ENCODE measurements around the gene ATG14.
A peak's percentile ranks its signal among the peaks of the same experiment; 100 is the strongest.
"Not testable (repeated sequence)": the region's sequence is repeated elsewhere in the genome, so short reads cannot be mapped to it uniquely, and the experiment has no call there.

Gene ATG14

DNA sequence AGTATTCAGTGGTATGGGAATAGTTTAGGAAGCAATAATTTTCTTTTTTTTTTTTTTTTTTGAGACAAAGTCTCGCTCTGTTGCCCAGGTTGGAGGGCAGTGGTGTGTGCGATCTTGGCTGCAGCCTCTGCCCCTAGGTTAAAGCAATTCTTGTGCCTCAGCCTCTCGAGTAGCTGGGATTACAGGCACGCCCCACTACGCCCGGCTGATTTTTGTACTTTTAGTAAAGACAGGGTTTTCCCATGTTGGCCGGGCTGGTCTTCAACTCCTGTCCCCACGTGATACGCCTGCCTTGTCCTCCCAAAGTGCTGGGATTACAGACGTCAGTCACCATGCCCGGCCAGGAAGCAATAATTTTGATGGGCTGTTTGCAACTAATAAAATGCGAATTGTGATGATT is 62.1 kb downstream of the ATG14 start:
- DNase-seq, result no peak

DNA sequence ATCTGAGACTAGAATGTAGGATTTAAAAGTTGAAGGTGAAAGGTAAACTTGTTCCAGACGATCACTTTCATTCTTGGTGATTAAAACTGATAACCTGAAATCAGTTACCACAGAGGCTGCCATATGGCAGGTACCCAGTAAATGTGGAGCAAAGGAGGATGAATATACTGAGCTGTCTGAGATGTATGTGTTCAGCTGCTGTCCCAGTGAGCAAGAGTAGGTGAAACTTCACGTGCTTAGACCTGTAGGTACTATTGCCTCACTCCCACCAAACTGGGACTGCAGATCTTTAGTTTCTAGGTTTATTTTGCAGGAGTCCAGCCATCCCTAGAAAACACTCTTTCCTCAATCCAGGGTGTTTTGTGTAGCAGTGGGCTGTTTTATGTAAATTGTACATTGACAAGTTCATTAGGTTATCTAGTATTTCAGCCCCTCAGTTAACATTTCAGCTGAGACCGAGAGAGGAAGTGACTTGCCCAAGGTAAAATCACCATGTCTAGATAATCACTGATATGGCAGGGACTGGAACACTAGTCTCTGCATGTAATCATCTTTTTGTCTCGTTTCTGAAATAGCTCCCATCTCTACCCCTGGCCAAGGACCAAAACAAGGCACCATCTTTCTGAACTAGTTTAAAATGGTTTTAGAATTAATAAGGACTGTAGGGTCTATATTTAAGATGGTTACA is 62.7 kb downstream of the ATG14 start:
- no peak for DNase-seq

DNA sequence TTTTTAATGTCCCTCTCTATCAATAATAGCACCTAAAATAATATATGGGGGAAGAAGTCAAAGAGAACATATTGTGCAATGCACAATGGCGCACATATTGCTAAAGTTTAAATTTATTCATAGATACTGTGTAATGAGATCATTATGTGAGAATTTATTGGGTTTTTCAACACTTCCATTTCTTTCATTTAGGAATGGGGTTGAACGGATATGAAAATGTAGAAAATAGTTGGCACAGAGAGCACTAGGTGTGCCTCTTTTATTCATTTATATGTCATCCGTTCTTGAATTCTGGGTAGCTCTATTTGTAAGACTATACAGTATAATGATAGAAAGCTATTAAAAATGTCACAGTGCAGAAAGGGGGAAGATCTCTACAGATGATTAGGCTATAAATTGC is 63.9 kb downstream of the ATG14 start:
- DNase-seq, result no peak

GRCh38 chr14:55347040-55347439 is 64.6 kb downstream of the ATG14 start:
- DNase-seq, result no peak

DNA sequence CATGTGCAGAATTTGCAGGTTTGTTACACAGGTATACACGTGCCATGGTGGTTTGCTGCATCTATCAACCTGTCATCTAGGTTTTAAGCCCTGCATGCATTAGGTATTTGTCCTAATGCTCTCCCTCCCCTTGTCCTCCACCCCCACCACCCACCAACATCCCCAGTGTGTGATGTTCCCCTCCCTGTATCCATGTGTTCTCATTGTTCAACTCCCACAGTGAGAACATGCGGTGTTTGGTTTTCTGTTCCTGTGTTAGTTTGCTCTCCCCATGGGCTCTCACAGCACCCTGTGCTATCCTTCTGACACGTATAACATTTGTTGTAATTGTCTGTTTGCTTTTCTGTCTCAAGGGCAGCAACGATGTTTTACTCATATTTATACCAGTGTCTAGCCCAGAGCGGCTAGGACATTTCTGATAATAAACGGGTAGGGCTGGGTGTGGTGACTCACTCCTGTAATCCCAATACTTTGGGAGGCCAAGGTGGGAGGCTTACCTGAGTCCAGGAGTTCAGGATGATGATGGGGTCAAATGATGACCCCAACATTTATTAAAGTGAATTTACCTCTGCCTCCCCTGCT is 67.0 kb downstream of the ATG14 start:
- not testable (repeated sequence) for DNase-seq

- DNase-seq, result no peak
Measured at GRCh38 chr14:55341781-55342180, 69.8 kb downstream of the ATG14 start.

GRCh38 chr14:55340482-55340881 is 71.1 kb downstream of the ATG14 start:
- DNase-seq, result no peak

DNA sequence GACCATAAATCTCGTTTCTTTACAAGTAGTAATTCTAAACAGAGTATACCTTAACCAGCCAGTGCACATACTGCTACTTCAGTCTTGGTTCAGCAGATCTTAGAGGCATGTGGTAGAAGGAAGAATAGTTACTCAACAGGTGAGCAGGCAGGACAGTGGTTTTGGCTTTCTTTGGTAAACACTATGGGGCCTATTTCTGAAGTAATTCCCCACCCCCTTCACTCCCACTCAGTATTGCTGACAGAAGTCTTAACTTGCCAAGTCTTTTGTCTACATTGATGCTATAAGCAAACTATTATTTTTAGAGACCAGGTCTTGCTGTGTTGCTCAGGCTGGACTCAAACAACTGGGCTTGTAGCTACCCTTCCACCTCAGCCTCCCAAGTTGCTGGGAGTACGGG is 71.9 kb downstream of the ATG14 start:
- DNase-seq, result no peak

DNA sequence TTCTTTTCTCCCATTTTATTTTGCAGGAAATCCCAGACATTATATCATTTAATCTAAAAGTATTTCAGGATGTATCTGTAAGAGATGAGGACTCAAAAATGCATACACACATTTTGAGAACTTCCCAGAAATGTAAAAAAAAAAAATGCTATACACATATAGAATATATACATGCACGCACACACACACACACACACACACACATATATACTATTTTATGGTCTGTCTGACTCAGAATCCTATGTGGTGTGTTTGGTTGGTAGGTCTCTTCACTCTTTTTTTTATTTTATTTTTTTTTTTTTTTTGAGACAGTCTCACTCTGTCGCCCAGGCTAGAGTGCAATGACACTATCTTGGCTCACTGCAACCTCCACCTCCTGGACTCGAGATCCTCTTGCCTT is 74.9 kb downstream of the ATG14 start:
- DNase-seq, result no peak

DNA sequence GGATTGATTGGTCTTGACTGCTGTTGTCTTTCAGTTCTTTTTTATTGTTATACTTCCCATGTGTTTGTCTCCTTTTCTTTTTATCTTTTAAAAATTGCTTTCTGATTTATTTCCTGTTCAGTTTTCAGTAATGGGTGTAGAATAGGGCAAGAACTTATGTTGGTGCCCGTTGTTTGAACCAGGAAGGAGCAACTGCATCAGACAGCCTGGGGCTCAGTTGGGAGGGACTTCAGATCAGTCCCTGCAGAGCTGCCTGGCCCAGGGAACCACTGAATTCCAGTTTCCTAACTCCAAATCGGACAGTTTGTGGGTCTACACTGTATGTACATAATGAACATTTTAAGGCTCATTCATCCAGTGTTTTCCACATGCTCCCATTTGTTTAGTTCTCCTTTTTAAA is 75.5 kb downstream of the ATG14 start:
- DNase-seq, result peak; percentile 17

- DNase-seq, result peak; percentile 19
Measured at GRCh38 chr14:55333711-55334485, 77.7 kb downstream of the ATG14 start.

DNA sequence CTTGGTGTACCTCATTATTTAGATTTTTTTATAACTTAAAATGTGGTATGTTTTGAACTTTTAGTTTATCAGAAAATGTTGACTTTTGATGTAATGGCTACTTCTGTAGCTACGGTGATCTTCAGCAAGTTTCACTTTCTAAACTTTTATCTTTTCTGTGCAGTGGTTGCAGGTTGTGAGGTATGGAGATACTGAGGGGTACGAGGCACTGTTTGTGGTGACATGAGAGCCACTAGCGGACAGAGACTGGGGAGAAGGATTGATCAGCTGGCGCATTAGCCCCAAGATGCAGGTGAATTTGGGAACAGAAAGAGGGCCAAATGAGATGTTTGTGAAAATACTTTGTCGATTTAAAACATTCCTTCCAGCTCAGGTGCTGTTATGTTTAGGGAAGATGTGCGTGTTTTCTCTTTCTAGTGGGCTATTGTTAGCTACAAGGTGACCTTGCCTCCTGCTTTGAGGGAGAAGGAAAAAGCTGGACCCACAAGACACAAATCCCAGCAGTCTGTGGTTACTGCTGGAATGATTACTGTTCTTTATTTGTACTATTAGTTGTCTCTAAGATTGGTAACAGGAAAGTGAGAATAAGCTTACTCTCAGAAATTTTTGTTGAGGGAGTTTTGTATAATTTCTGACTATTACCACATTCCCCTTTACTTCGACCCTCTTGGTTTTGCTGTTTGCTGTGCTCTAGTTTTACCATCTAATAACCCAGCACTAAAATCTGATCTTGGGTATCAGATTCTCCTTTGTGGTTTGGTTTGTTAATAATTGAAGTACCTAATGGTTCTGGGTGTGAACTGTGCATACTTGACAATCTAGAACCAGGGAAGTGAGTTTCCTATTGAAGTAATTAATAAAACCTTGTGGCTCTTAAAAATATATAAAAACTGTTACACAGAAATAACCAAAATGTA is 78.7 kb downstream of the ATG14 start:
- DNase-seq, result no peak

GRCh38 chr14:55329999-55330710 is 81.5 kb downstream of the ATG14 start:
- DNase-seq, result peak; percentile 13

- DNase-seq, result peak; percentile 40
Measured at GRCh38 chr14:55328317-55328716, 83.3 kb downstream of the ATG14 start.

DNA sequence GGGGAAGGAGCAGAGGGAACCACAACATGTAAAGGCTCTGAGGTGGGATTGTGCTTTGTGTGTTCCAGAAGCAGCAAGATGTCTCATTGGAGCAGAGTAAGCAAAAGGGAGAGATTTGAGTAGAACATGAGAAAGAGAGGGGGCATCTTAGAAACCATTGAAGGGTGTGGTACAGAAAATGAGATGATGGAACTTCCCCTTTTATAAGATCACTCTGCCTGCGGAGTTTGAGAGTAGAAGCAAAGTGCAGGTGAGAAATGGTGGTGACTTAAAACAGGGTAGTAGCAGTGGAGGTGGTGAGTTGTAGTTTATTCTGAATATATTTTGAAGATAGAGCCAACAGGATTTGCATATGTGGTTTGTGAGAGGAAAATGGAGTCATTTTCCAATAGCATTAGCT is 84.5 kb downstream of the ATG14 start:
- no peak for DNase-seq

GRCh38 chr14:55324812-55325211 is 86.8 kb downstream of the ATG14 start:
- DNase-seq, result no peak

DNA sequence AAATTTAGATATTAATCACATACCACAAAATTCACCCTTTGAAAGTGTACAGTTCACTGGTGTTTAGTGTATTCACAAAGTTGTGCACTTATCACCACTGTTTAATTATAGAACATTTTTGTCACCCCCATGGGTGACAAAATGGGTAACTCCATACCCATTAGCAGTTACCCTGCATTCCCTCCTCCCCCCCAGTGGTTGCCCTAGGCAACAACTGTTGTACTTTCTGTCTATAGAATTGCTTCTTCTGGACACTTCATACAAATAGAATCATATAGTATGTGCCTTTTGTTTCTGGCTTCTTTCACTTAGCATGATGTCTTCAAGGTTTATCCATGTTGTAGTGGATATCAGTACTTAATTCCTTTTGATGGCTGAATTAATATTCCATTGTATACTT is 87.7 kb downstream of the ATG14 start:
- no peak for DNase-seq

DNA sequence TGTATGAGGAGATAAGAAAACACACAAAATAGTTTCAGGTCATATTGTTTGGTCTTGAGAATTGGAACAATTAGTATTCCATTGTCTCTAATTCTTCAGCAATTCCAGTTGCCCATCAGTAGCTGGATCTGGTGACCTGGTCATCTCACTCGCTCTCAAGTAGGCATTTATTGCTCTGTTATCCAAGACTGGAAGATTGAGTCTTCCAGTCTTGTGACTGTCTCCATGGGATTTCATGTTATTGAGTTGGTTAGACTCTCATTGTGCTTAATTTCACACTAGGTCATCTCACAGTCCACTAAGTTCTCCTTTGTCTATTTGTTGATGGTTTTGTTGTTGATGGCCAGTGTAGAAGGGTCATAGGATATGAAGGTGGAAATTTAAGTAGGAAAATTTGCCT is 92.9 kb downstream of the ATG14 start:
- no peak for DNase-seq

- DNase-seq, result no peak
Measured at GRCh38 chr14:55317542-55318306, 93.9 kb downstream of the ATG14 start.

DNA sequence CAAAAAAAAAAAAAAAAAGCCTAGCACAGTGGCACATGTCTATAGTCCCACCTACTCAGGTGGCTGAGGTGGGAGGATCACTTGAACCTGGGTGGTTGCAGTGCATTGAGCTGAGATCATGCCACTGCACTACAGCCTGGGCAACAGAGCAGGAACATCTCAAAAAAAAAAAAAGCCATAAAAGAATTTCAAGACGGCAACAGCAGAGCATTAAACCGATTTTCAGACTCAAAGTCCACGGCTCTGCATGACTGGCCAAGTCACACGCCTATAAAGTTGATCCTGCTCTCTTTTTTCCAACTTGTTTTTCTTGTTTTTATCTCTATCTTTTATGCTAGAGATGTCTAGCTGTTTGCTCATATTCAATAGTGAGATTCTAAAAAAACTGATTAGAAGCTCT is 95.1 kb downstream of the ATG14 start:
- DNase-seq, result no peak
